MCF 10A (cell line): ENCODE data around the gene TLE3. TPM values are rescaled to one million over a fixed set of nuclear protein-coding genes. Genes with fewer than 3 reads are reported as not detected.

Experiments
- BruUV-seq: library from RNA; stranded (reverse); fragments of 400-500 nt; replicated peaks from 2 replicates; lab custom pipeline; 2021; lab: Mats Ljungman, UMichigan
- CTCF ChIA-PET: fragments of 300-600 bp; sonication (Branson Sonifier 250); formaldehyde crosslinking; extraction: SDS; loops from one replicate; lab custom pipeline; 2021; ENCODE audit warnings: antibody characterized with exemption, inconsistent platforms; lab: Yijun Ruan, JAX
- POLR2A ChIA-PET: fragments of 300-600, 350-650 bp; sonication (Branson Sonifier 250); formaldehyde crosslinking; extraction: SDS; loops from one replicate; lab custom pipeline; 2020; ENCODE audit warnings: antibody characterized with exemption, inconsistent platforms; lab: Yijun Ruan, JAX
- DNase-seq: peaks from one replicate; pipeline ENCODE4 v3.0.0-alpha.2; 2018; ENCODE audit not compliant: unreplicated experiment
- H3K27ac Mint-ChIP-seq: one replicate; pipeline ENCODE4 v1.8.0; 2022; ENCODE audit warnings: mild to moderate bottlenecking, low read depth, mixed read lengths; ENCODE audit not compliant: unreplicated experiment
- H3K27me3 Mint-ChIP-seq: one replicate; pipeline ENCODE4 v1.8.0; 2022; ENCODE audit warnings: mixed read lengths; ENCODE audit not compliant: insufficient read depth, unreplicated experiment
- H3K36me3 Mint-ChIP-seq: one replicate; pipeline ENCODE4 v1.8.0; 2022; ENCODE audit warnings: mild to moderate bottlenecking, moderate library complexity, mixed read lengths; ENCODE audit not compliant: insufficient read depth, unreplicated experiment
- H3K4me1 Mint-ChIP-seq: one replicate; pipeline ENCODE4 v1.8.0; 2022; ENCODE audit warnings: mixed read lengths; ENCODE audit not compliant: insufficient read depth, unreplicated experiment
- H3K4me3 Mint-ChIP-seq: one replicate; pipeline ENCODE4 v1.8.0; 2022; ENCODE audit warnings: mild to moderate bottlenecking, moderate library complexity, mixed read lengths; ENCODE audit not compliant: unreplicated experiment
- H3K9me3 Mint-ChIP-seq: one replicate; pipeline ENCODE4 v1.8.0; 2022; ENCODE audit warnings: mixed read lengths; ENCODE audit not compliant: unreplicated experiment
- intact Hi-C: fragments of 100-400 bp; cut with micrococcal nuclease; formaldehyde crosslinking; loops from 2 replicates; pipeline ENCODE4 v1.14.1; 2022
- total RNA-seq: library from RNA; stranded (reverse); gene quantifications from 2 replicates; pipeline ENCODE4 v1.2.3, GENCODE V29; 2022
- TF ChIP-seq, protein P1 (sequence below): fragments of 200-600 bp; IDR thresholded peaks from one replicate; pipeline ENCODE4 v1.8.0; 2022; ENCODE audit warnings: antibody characterized with exemption, mild to moderate bottlenecking; ENCODE audit not compliant: unreplicated experiment

Gene TLE3
- total RNA-seq, 1 experiment from 2014 or later: 23.2 TPM

DNA sequence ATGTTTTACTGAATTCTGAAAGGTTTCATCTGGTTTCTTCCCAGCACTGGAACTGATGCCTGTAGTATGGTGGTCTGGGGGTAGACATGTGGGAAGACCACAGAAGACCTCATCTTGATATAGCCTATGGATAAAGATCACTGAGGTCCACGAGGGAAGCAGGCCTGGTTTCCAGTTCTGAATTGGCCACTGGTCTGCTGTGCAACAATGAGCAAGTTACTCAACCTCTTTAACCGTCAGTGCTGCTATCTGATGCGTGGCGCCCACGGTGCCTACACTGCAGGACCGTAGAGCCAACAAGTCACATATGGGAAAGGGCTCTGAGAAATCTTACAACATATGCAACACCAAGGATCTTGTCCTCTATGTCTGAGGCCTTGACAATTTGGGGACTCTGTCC is 13.3 kb downstream of the TLE3 start:
- peaks cover 25% of the 10 kb centered on the region for H3K36me3 Mint-ChIP-seq
- no peaks in the 10 kb centered on the region for H3K9me3 Mint-ChIP-seq
- no peaks in the 10 kb centered on the region for H3K4me1 Mint-ChIP-seq

DNA sequence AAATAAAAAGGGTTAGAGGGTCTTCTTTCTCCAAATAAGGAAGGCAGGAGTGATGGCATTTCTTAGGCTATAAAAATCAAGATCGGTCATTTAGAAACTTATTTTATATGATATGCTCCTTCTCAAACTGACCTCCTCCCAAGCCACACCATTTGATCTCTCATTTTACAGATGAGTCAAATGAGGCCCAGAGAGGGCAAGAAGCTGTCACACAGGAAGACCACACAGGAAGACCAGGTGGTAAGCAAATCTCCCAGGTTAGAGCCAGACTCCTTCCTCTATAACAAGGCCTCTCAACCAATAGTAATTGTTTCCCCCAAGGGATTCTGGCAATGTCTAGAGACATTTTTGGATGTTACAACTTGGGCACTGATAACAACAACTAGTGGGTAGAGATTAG is 13.8 kb downstream of the TLE3 start:
- ChIA-PET CTCF (no interaction called here), POLR2A (no interaction called here)
- TF ChIP-seq, protein P1, sequence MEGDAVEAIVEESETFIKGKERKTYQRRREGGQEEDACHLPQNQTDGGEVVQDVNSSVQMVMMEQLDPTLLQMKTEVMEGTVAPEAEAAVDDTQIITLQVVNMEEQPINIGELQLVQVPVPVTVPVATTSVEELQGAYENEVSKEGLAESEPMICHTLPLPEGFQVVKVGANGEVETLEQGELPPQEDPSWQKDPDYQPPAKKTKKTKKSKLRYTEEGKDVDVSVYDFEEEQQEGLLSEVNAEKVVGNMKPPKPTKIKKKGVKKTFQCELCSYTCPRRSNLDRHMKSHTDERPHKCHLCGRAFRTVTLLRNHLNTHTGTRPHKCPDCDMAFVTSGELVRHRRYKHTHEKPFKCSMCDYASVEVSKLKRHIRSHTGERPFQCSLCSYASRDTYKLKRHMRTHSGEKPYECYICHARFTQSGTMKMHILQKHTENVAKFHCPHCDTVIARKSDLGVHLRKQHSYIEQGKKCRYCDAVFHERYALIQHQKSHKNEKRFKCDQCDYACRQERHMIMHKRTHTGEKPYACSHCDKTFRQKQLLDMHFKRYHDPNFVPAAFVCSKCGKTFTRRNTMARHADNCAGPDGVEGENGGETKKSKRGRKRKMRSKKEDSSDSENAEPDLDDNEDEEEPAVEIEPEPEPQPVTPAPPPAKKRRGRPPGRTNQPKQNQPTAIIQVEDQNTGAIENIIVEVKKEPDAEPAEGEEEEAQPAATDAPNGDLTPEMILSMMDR: no peak
- H3K4me1 Mint-ChIP-seq: no peaks in the 10 kb centered on the region
- DNase-seq: no peak
- BruUV-seq: no TSS peak
- H3K36me3 Mint-ChIP-seq: peaks cover 26% of the 10 kb centered on the region
- H3K4me3 Mint-ChIP-seq: no peak overlapping the region
- no peak overlapping the region for H3K27ac Mint-ChIP-seq
- no peaks in the 10 kb centered on the region for H3K27me3 Mint-ChIP-seq
- H3K9me3 Mint-ChIP-seq: no peaks in the 10 kb centered on the region
- intact Hi-C loops: no loop called here

More for the DNA sequence above, 13.3 kb downstream of the TLE3 start:
- BruUV-seq: no TSS peak
- Mint-ChIP-seq H3K4me3 (no peak overlapping the region), H3K27ac (no peak overlapping the region), H3K27me3 (no peaks in the 10 kb centered on the region)
- ChIA-PET POLR2A (no interaction called here), CTCF (no interaction called here)
- DNase-seq: no peak
- TF ChIP-seq, protein P1: no peak
- intact Hi-C loops: no loop called here

DNA sequence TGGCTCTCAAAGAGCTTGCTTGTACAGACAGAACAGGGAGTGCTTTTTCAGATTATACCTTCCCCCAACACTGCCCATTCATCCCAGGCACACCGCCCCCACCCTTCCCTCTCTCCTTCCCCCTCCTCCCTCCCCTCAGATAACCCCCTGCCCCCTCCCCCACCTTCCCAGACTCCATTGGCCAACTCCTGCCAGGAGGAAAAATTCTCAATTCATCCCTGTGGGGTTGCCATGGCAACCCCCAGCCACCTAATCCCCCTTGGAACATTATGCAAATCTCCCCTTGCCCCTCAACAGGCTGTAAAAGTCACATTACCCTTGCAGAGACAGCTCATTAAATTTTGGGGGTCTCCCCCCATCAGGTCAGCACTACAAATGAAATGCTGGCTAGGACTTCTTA is 14.3 kb downstream of the TLE3 start:
- intact Hi-C loops: no loop called here
- POLR2A ChIA-PET: no interaction called here

DNA sequence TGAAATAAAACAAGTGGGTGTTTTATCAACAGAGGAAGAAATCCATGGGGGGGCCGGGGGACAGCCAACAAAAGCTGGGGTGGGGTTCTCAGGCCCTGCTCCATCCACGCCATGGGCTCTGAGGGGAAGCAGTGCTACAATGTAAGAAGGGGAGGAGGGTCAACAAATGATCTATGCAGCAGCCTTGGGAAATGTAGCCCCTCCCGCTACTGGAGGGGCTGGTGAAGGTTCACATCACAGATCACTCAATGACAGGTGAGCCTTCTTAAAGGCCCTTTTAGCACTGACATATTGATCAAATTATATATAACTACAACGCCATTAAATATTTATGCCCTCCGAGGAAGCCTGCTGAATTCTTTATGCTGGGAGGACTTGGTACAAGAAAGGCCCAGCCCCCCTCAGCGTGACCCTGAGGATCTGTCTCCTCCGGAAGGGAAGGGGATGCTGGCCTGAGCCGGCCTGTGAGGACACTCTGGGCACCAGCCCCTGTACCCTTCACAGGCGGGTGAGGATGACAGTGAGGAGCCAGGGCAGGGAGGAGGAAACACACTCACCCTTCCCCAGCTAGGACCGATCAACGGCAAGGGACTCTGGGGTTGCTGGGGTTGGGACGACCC is 15.3 kb downstream of the TLE3 start:
- intact Hi-C loops: no loop called here
- Mint-ChIP-seq H3K27ac (no peak overlapping the region), H3K4me1 (no peaks in the 10 kb centered on the region), H3K9me3 (no peaks in the 10 kb centered on the region), H3K4me3 (no peak overlapping the region), H3K27me3 (no peaks in the 10 kb centered on the region), H3K36me3 (peaks cover 25% of the 10 kb centered on the region)
- TF ChIP-seq, protein P1: no peak
- ChIA-PET POLR2A (no interaction called here), CTCF (interaction anchor here (0.7 kb wide), 1 partner anchor 35 kb away, joined by 3 read pairs; no protein-coding TSS in a partner anchor)
- no TSS peak for BruUV-seq
- no peak for DNase-seq

More for the DNA sequence above, 14.3 kb downstream of the TLE3 start:
- TF ChIP-seq, protein P1: no peak
- Mint-ChIP-seq H3K4me1 (no peaks in the 10 kb centered on the region), H3K27me3 (no peaks in the 10 kb centered on the region), H3K4me3 (no peak overlapping the region), H3K36me3 (peaks cover 25% of the 10 kb centered on the region), H3K27ac (no peak overlapping the region), H3K9me3 (no peaks in the 10 kb centered on the region)
- DNase-seq: no peak
- no TSS peak for BruUV-seq
- CTCF ChIA-PET: interaction anchor here (0.7 kb wide), 1 partner anchor 36 kb away, joined by 3 read pairs; no protein-coding TSS in a partner anchor
